Gastroesophageal sphincter (tissue), 3 donors: ENCODE data around the gene ZNF507.

Source experiments
- CTCF ChIP-seq, 4 experiments: fragments of 200-600 bp in 2 of 4; fragments of 450-650 bp in 2 of 4; sonication (generic) in 1 of 4; IDR thresholded peaks; one replicate each; pipeline ENCODE4 v1.5.1; 2017 to 2019; ENCODE audit warnings: antibody characterized with exemption in 4 of 4, mild to moderate bottlenecking in 2 of 4, moderate library complexity in 2 of 4
- POLR2A ChIP-seq, 2 donors: fragments of 450-650 bp; IDR thresholded peaks; one replicate each; pipeline ENCODE4 v1.6.1; 2017; ENCODE audit warnings: antibody characterized with exemption in 2 of 2, mild to moderate bottlenecking in 2 of 2, moderate library complexity in 1 of 2
- POLR2AphosphoS5 ChIP-seq: sonication (generic); formaldehyde crosslinking; IDR thresholded peaks from one replicate; pipeline ENCODE4 v1.6.1; 2017; ENCODE audit warnings: antibody characterized with exemption

DNA sequence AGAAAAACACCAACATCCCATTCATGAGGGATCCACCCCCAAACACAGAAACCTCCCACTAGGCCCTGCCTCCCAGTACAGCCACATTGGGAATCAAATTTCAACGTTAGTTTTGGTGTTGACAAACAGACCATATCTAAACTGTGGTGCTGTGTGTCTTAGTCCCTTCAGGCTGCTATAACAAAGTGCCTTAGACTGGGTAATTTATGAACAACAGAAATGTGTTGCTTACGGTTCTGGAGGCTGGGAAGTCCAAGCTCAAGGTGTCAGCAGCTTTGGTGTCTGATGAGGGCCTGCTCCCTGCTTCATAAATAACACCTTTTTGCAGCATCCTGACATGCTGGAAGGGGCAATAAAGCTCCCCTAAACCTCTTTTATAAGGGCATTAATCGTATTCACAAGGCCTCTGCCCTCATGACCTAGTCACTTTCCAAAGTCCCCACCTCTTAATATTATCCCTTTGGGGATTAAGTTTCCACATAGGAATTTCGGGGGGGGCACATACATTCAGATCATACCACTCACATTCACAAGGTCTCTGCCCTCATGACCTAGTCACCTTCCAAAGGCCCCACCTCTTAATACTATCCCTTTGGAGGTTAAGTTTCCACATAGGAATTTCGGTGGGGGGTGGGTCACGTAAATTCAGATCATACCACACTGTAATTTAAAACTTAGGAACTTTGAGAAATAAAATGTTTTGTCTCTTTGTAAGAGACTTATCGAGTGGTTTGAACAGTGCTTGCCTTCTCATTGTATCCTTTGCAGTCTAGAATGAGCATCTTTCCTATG lies 27.5 kb downstream of the ZNF507 start:
- TF ChIP-seq POLR2A (IDR thresholded peaks at IDR 0.05) (no peak), CTCF (IDR thresholded peaks at IDR 0.05) (no peak), POLR2AphosphoS5 (no peak)
